GM19193 (cell line): ENCODE measurements around the gene P2RX4.

Experiments
- POLR2A ChIP-seq: IDR thresholded peaks from 4 replicates; pipeline ENCODE4 v1.6.1; 2011; ENCODE audit not compliant: insufficient read depth, insufficient read length; ENCODE audit errors: extremely low read depth

The P2RX4 gene

GRCh38 chr12:121184425-121184824 is 25.5 kb upstream of the P2RX4 start:
- no peak for TF ChIP-seq POLR2A

GRCh38 chr12:121184984-121185889 is 24.7 kb upstream of the P2RX4 start:
- TF ChIP-seq POLR2A, result no peak

GRCh38 chr12:121186826-121187225 is 23.1 kb upstream of the P2RX4 start:
- TF ChIP-seq POLR2A, result no peak

GRCh38 chr12:121187501-121187900 is 22.4 kb upstream of the P2RX4 start:
- no peak for TF ChIP-seq POLR2A

GRCh38 chr12:121188227-121188626 is 21.7 kb upstream of the P2RX4 start:
- TF ChIP-seq POLR2A, result no peak

GRCh38 chr12:121189131-121189530 is 20.8 kb upstream of the P2RX4 start:
- TF ChIP-seq POLR2A, result no peak

- no peak for TF ChIP-seq POLR2A
Measured at GRCh38 chr12:121189619-121190155, 20.2 kb upstream of the P2RX4 start.

- no peak for TF ChIP-seq POLR2A
Measured at GRCh38 chr12:121190523-121191031, 19.4 kb upstream of the P2RX4 start.

GRCh38 chr12:121191151-121191550 is 18.8 kb upstream of the P2RX4 start:
- TF ChIP-seq POLR2A, result no peak

- no peak for TF ChIP-seq POLR2A
Measured at GRCh38 chr12:121196902-121197301, 13.0 kb upstream of the P2RX4 start.

- TF ChIP-seq POLR2A, result no peak
Measured at GRCh38 chr12:121198949-121199348, 11.0 kb upstream of the P2RX4 start.

GRCh38 chr12:121202407-121203355 is 7.2 kb upstream of the P2RX4 start:
- TF ChIP-seq POLR2A, result no peak

GRCh38 chr12:121203482-121203881 is 6.4 kb upstream of the P2RX4 start:
- no peak for TF ChIP-seq POLR2A

GRCh38 chr12:121205491-121205890 is 4.4 kb upstream of the P2RX4 start:
- TF ChIP-seq POLR2A, result no peak

GRCh38 chr12:121209221-121209620 is 708 bp upstream of the P2RX4 start:
- no peak for TF ChIP-seq POLR2A
